ENCODE data around the gene ITGA7.

The ITGA7 gene

DNA sequence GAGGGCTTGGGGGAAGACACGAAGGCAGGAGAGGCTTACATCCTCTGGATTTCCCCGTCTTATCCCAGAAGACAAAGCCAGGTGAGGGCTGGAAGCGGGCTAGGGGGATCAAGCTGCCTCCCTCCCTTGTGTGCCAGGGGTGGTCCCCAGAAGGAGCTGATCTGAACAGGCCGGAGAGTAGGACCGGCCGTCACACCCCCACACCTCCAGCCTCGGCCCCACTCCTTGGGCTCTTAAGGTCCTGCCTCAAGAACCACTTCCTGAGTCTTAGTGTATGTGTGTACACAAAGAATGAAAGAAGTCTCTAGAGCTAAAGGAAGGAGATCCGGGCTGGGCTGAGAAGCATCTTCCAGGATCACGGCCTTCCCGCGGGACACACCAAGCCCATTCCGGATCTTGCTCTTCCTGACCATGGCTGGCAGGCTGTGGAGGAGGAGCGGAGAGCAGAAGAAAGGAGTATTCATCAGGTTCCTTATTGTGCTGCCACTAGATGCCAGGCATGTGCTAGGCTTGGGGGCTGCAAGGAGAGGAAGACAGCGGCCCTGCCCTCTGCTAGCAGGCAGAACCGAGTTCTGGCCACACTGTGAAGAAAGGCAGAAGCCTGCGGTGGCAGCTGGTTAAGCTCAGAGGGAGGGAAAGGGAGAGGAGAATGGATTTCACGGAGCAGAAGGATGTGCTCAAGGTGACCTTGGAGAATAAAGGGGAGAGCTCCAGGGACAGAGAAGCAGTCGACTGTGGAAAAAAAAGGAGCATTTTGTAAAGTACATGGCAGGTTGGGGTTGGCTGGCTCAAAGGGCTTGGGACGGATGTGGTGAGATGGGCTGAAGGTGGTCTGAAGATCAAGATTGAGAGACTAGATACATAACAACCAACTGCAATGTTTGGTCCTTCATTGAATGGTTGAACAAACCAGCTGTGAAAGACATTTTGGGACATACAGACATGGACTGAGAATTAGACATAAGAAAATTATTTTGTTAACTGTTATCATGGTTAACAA, 22.4 kb upstream of the ITGA7 start:
- Mint-ChIP-seq H3K27ac (peak overlapping the region; percentile 99), H3K4me1 (peaks cover 52% of the 10 kb centered on the region)
- DNase-seq = peak; percentile 37

GRCh38 chr12:55728939-55729818, 21.5 kb upstream of the ITGA7 start, which contains the start of gene CD63:
Gene CD63 (minus strand): TSS chr12:55729009. CDS start chr12:55728341, 668 bp downstream.
- peak within 1 kb of the TSS; percentile 99 for H3K27ac Mint-ChIP-seq
- TF ChIP-seq CTCF (IDR thresholded peaks at IDR 0.05) = no peak
- peaks cover 5% of the 10 kb centered on the region for H3K27me3 Mint-ChIP-seq (ENCODE audit: low read depth, poor library complexity)
- H3K9me3 Mint-ChIP-seq = no peaks in the 10 kb centered on the region
- peak within 1 kb of the TSS; percentile 90 for H3K4me3 Mint-ChIP-seq
- H3K36me3 Mint-ChIP-seq (ENCODE audit: low read depth) = peaks cover 24% of the 10 kb centered on the region
- H3K4me1 Mint-ChIP-seq = peaks cover 60% of the 10 kb centered on the region
- DNase-seq = peak; percentile 85

More for the DNA sequence above, 22.4 kb upstream of the ITGA7 start:
- H3K27me3 Mint-ChIP-seq (ENCODE audit: low read depth, poor library complexity) = peaks cover 5% of the 10 kb centered on the region
- H3K36me3 Mint-ChIP-seq (ENCODE audit: low read depth) = peaks cover 16% of the 10 kb centered on the region
- H3K9me3 Mint-ChIP-seq = no peaks in the 10 kb centered on the region
- no peak for TF ChIP-seq CTCF (IDR thresholded peaks at IDR 0.05)
- peak overlapping the region; percentile 90 for H3K4me3 Mint-ChIP-seq

DNA sequence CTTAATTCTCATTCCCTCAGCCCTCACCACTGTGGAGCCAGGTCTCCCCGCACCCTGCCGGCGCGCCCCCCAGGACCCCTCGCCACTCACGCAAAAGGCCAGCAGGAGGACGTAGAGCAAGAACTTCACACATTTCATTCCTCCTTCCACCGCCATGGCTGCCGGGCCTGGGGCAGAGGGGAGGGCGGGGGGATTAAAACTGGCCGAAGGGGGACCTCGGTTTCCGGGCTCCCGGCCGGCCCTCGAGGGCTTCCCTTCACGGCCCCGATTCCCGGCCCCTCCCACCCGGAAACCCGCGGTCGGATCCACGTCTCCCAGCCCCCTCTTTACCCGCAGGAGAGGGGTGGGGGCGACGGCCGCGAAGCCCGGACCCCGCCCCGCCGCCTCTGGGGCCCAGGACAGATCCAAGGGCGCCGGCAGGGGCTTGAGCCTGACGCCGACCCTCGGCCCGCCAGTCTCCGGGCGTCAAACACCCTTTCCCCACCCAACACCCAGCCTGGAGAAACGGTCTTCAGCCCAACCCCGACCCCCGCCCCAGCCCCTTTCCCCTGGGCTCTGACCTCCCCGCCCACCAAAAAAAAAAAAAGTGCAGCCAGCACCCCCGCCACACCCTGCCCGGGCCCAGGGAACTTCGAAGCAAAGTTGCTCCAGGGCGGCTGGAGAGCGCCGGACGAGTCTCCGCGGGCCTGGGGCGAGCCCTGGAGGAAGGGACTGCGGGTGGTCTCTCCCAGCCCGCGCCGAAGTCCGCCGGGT, 20.7 kb upstream of the ITGA7 start:
- H3K27ac Mint-ChIP-seq = no peak overlapping the region
- H3K27me3 Mint-ChIP-seq (ENCODE audit: low read depth, poor library complexity) = peaks cover 5% of the 10 kb centered on the region
- peaks cover 29% of the 10 kb centered on the region for H3K36me3 Mint-ChIP-seq (ENCODE audit: low read depth)
- H3K4me1 Mint-ChIP-seq = peaks cover 65% of the 10 kb centered on the region
- peak overlapping the region; percentile 90 for H3K4me3 Mint-ChIP-seq
- no peaks in the 10 kb centered on the region for H3K9me3 Mint-ChIP-seq
- peak; percentile 67 for DNase-seq
- TF ChIP-seq CTCF (IDR thresholded peaks at IDR 0.05) = no peak

DNA sequence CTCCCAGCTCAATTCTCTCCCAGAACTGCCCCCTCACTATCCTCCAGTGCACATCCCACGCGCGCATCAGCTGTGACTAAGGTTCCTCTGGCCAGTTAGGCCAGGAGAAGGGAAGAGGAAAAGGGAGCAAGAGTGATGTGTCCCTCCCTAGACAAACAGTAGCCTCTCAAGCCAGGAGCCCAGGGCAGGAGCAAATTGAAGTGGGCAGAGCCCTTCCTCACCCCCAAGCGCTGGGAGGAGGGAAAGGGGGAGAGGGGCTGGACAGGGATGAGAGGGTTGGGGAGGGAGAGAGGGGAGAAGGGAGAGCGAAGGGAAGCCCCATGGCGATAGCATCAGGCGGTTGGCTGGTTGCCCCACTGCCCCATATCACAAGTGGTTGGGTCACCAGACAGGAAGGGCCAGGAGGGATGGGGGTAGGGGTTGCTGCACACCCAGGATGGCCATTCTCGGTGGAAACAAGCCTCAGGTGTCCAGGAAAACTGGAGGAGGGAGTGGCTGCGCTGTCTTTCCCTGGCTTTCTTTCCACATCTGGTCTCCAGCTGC, 20.0 kb upstream of the ITGA7 start:
- Mint-ChIP-seq H3K27ac (peak overlapping the region; percentile 91), H3K9me3 (no peaks in the 10 kb centered on the region), H3K27me3 (ENCODE audit: low read depth, poor library complexity) (peaks cover 3% of the 10 kb centered on the region), H3K36me3 (ENCODE audit: low read depth) (peaks cover 33% of the 10 kb centered on the region), H3K4me1 (peaks cover 69% of the 10 kb centered on the region), H3K4me3 (peak overlapping the region; percentile 90)
- no peak for TF ChIP-seq CTCF (IDR thresholded peaks at IDR 0.05)
- no peak for DNase-seq

GRCh38 chr12:55726971-55727370, 19.3 kb upstream of the ITGA7 start:
- H3K27ac Mint-ChIP-seq = peak overlapping the region; percentile 91
- H3K27me3 Mint-ChIP-seq (ENCODE audit: low read depth, poor library complexity) = peaks cover 2% of the 10 kb centered on the region
- peak overlapping the region; percentile 90 for H3K4me3 Mint-ChIP-seq
- H3K36me3 Mint-ChIP-seq (ENCODE audit: low read depth) = peaks cover 33% of the 10 kb centered on the region
- TF ChIP-seq CTCF (IDR thresholded peaks at IDR 0.05) = no peak
- peaks cover 68% of the 10 kb centered on the region for H3K4me1 Mint-ChIP-seq
- no peaks in the 10 kb centered on the region for H3K9me3 Mint-ChIP-seq
- DNase-seq = no peak
